Neutrophil (primary cell): ENCODE data around the gene FOXK1.

Experiments
- H3K27ac ChIP-seq: fragments of 200-600 bp; sonication (generic); 2 replicates; pipeline ENCODE4 v1.5.1; 2016; ENCODE audit warnings: mild to moderate bottlenecking, moderate library complexity
- H3K27me3 ChIP-seq: fragments of 200-600 bp; sonication (generic); 2 replicates; pipeline ENCODE4 v1.6.0; 2016; ENCODE audit warnings: mild to moderate bottlenecking
- H3K36me3 ChIP-seq: fragments of 200-600 bp; sonication (generic); 2 replicates; pipeline ENCODE4 v1.5.1; 2017
- H3K4me1 ChIP-seq, 2 experiments: fragments of 200-600 bp in 1 of 2; sonication (generic) in 1 of 2; 1 replicate in 1 of 2; 2 replicates in 1 of 2; pipeline versions ENCODE4 v1.5.1 to v1.6.1; 2013 to 2016; ENCODE audit warnings: low read depth in 1 of 2, low read length in 1 of 2, mild to moderate bottlenecking in 1 of 2, moderate library complexity in 1 of 2; ENCODE audit not compliant: control insufficient read depth in 1 of 2, insufficient read depth in 1 of 2
- H3K4me3 ChIP-seq, 2 experiments: fragments of 200-600 bp in 1 of 2; sonication (generic) in 1 of 2; 1 replicate in 1 of 2; 2 replicates in 1 of 2; pipeline ENCODE4 v1.5.1; 2013 to 2016; ENCODE audit warnings: low read depth in 1 of 2, low read length in 1 of 2, mild to moderate bottlenecking in 1 of 2, moderate library complexity in 1 of 2
- H3K9me3 ChIP-seq: fragments of 200-600 bp; sonication (generic); 2 replicates; pipeline ENCODE4 v1.5.1; 2016
- CTCF ChIP-seq: fragments of 200-600 bp; sonication (generic); IDR thresholded peaks from 2 replicates; pipeline ENCODE4 v1.5.1; 2016; ENCODE audit warnings: antibody characterized with exemption

FOXK1 gene

DNA sequence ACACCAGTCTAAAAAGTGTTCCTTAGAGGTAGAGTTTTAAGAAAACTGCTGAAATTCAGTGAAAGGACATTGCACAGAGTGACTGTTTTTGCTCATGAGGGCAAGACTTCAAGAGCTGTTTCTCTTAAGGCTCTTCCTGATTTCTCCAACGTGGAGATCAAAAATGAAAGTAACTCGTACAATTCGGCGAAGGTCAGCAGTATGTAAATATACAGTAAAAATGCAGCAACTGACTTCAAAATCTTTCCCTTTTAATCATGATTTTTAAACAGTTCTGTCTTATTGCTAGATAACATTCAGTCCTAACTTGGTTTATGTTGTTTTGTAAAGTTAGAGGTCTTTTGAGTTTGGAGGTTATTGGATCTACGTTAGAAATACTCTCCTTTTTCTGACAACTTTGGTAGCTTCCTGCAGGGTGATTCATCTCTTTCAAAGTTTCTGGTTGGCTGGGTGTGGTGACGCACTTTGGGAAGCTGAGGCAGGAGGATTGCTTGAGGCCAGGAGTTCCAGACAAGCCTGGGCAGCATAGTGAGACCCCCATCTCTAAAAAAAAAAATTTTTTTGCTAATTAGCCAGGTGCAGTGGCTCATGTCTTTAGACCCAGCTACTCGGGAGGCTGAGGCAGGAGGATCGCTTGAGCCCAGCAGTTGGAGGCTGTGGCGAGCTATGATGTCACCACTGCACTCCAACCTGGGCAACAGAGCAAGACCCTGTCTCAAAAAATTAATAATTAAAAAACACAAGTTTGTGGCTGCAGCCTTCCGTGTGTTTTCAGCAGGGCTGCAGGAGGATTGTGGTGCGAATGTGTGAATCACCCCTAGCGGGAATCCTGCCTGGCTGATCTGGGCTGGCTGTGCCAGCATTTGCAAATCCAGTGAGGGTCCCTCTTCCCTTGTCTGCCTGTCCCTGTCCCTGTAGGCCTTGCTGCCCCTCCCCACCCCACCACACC, 64.2 kb downstream of the FOXK1 start:
- peaks cover 39 to 40% of the 10 kb centered on the region in 2 experiments for H3K4me1 ChIP-seq
- H3K4me3 ChIP-seq = peak overlapping the region; percentile 71 to 72
- no peaks in the 10 kb centered on the region for H3K27me3 ChIP-seq
- peaks cover 17% of the 10 kb centered on the region for H3K36me3 ChIP-seq
- no peaks in the 10 kb centered on the region for H3K9me3 ChIP-seq
- TF ChIP-seq CTCF = no peak
- H3K27ac ChIP-seq = peak overlapping the region; percentile 90

- Histone ChIP-seq H3K4me1 (peaks cover 39 to 40% of the 10 kb centered on the region in 2 experiments), H3K9me3 (no peaks in the 10 kb centered on the region), H3K27me3 (no peaks in the 10 kb centered on the region), H3K36me3 (peaks cover 10% of the 10 kb centered on the region), H3K4me3 (peak overlapping the region in 1 of 2 experiments; percentile 72), H3K27ac (peak overlapping the region; percentile 90)
- no peak for TF ChIP-seq CTCF
Measured at GRCh38 chr7:4747013-4747412, 64.9 kb downstream of the FOXK1 start.

DNA sequence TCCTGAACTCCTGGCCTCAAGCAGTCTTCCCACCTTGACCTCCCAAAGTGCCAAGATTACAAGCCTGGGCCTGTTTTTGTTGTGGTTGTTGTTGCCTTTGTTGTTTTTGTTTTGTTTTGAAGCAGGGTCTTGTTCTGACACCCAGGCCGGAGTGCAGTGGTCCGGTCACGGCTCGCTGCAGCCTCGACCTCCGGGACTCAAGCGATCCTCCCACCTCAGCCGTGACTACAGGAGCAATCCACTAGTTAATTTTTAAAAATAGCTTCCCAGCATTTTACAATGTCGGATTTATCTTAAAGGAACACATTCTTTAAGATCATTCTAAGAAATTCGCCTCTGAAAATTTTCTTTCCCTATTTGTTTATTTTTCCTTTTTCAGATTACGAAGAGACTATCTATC, 65.7 kb downstream of the FOXK1 start:
- H3K9me3 ChIP-seq = no peaks in the 10 kb centered on the region
- no peaks in the 10 kb centered on the region for H3K27me3 ChIP-seq
- peak overlapping the region; percentile 90 for H3K27ac ChIP-seq
- no peak overlapping the region for H3K4me3 ChIP-seq
- TF ChIP-seq CTCF = no peak
- H3K36me3 ChIP-seq = peaks cover 2% of the 10 kb centered on the region
- peaks cover 39 to 40% of the 10 kb centered on the region in 2 experiments for H3K4me1 ChIP-seq

DNA sequence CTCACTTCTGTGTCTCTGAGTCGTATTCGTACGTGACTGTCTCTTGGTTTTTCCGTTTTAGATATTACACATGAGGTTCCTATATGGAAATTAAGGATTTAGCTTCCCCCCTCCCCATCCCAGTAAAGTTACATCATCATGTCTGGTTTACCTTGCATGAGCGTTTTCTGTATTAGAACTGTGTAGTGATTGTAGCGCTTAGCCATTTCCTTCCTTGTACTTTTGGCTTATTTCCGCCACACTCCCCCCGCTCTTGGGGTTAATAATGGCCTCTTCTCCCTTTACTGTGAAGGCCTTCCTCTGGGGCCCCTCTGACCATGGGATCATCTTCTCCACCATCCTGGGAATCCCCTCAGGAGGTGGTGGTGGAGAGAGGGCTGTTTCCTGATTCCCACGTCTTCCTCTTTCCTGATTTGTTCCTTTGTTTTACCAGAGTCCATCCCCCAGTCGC, 66.2 kb downstream of the FOXK1 start:
- Histone ChIP-seq H3K27me3 (no peaks in the 10 kb centered on the region), H3K4me1 (peaks cover 39 to 40% of the 10 kb centered on the region in 2 experiments), H3K27ac (peak overlapping the region; percentile 90), H3K9me3 (no peaks in the 10 kb centered on the region), H3K36me3 (no peaks in the 10 kb centered on the region), H3K4me3 (no peak overlapping the region)
- no peak for TF ChIP-seq CTCF

DNA sequence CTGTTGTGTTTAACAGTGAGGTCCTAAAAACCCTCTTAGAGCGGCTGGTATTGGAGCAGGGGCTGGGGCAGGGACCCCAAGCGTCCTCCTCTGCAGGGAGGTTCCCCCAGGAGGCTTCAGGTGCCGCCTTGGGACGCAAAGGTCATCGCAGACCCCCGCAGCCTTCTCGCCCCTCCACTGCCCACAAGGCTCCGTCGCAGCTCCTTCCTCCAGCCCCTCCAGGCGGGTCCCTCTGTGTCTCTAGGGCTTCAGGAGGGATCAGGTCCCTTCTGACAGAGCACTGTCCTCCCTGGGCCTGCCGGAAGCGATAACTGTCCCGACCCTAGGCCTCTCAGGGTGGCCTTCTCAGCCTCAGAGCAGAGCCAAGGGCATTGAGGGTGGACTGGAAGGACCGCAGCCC, 67.3 kb downstream of the FOXK1 start:
- H3K4me1 ChIP-seq = peaks cover 37 to 42% of the 10 kb centered on the region in 2 experiments
- H3K36me3 ChIP-seq = peaks cover under 1% of the 10 kb centered on the region
- H3K27me3 ChIP-seq = no peaks in the 10 kb centered on the region
- no peaks in the 10 kb centered on the region for H3K9me3 ChIP-seq
- no peak for TF ChIP-seq CTCF
- no peak overlapping the region for H3K4me3 ChIP-seq
- H3K27ac ChIP-seq = peak overlapping the region; percentile 90
